T-helper 17 cell (primary cell): ENCODE data around the gene DENND1A. TPM values are rescaled to one million over a fixed set of nuclear protein-coding genes. Genes with fewer than 3 reads are reported as not detected.

ENCODE experiments used
- total RNA-seq, 4 donors: library from RNA in 2 of 4; stranded (reverse) in 2 of 4; gene quantifications; one replicate each; pipeline ENCODE4 v1.2.3 and lab custom pipeline; 2022 to 2026

Gene DENND1A
- total RNA-seq, 2 donors from 2014 or later, result 19.9 to 21.1 TPM

Other genes with a start within 250 kb of the DENND1A start
- not detected for gene LHX2, start 81.6 kb upstream of the DENND1A start, total RNA-seq